Naive B cell (primary cell): ENCODE results near the gene PCBP3. TPM values are rescaled to one million over a fixed set of nuclear protein-coding genes. Genes with fewer than 3 reads are reported as not detected.
"Not testable (repeated sequence)": the region's sequence is repeated elsewhere in the genome, so short reads cannot be mapped to it uniquely, and the experiment has no call there.

Experiments used
- ATAC-seq, 2 donors: fragments of 150-1000 bp; cut with Tn5 transposase; 2 replicates each; pipeline ENCODE4 v1.10.0; 2021; ENCODE audit warnings: low read depth in 2 of 2, mild to moderate bottlenecking in 2 of 2, moderate library complexity in 2 of 2
- DNase-seq: peaks from one replicate; pipeline ENCODE4 v3.0.0; 2022
- H3K27ac Mint-ChIP-seq, 6 donors: one replicate each; pipeline ENCODE4 v1.8.0; 2020 to 2022; ENCODE audit warnings: mild to moderate bottlenecking in 6 of 6, mixed read lengths in 6 of 6, moderate library complexity in 5 of 6, inconsistent platforms in 2 of 6
- H3K27me3 Mint-ChIP-seq, 3 donors: one replicate each; pipeline ENCODE4 v1.8.0; 2021 to 2022; ENCODE audit warnings: mixed read lengths in 3 of 3, mild to moderate bottlenecking in 1 of 3
- H3K36me3 Mint-ChIP-seq, 2 donors: one replicate each; pipeline ENCODE4 v1.8.0; 2020 to 2022; ENCODE audit warnings: mixed read lengths in 2 of 2, inconsistent platforms in 1 of 2, mild to moderate bottlenecking in 1 of 2
- H3K4me1 Mint-ChIP-seq, 3 donors: one replicate each; pipeline ENCODE4 v1.8.0; 2020 to 2022; ENCODE audit warnings: mixed read lengths in 3 of 3, inconsistent platforms in 1 of 3, mild to moderate bottlenecking in 1 of 3, moderate library complexity in 1 of 3
- H3K4me3 Mint-ChIP-seq, 8 donors: one replicate each; pipeline ENCODE4 v1.8.0; 2020 to 2022; ENCODE audit warnings: mild to moderate bottlenecking in 8 of 8, mixed read lengths in 8 of 8, moderate library complexity in 8 of 8, inconsistent platforms in 2 of 8
- H3K9me3 Mint-ChIP-seq, 7 donors: one replicate each; pipeline ENCODE4 v1.8.0; 2020 to 2022; ENCODE audit warnings: mixed read lengths in 7 of 7, mild to moderate bottlenecking in 5 of 7, inconsistent platforms in 2 of 7, moderate library complexity in 1 of 7
- polyA plus RNA-seq, 6 donors: library from polyadenylated mRNA; unstranded; fragments of 300-500 nt; fragmentation: Illumina TruSeq; gene quantifications; one replicate each; pipeline ENCODE4 v1.2.3, GENCODE V29; 2021; ENCODE audit warnings: low read depth in 6 of 6

PCBP3 gene
- polyA plus RNA-seq, 6 donors from 2014 or later, result 0.60 to 1.5 (median 0.93) TPM; not detected in 2

- H3K4me3 Mint-ChIP-seq, result no peak overlapping the region
- DNase-seq (no peak), ATAC-seq (no peak)
- no peak overlapping the region for H3K27ac Mint-ChIP-seq
- no peaks in the 10 kb centered on the region for H3K36me3 Mint-ChIP-seq
- peaks cover 0 to 5% (median 0%) of the 10 kb centered on the region in 3 donors for H3K4me1 Mint-ChIP-seq
- no peaks in the 10 kb centered on the region for H3K9me3 Mint-ChIP-seq
- H3K27me3 Mint-ChIP-seq, result peaks cover 12 to 30% (median 16%) of the 10 kb centered on the region in 3 donors
Measured at GRCh38 chr21:45876381-45877170, 233.1 kb downstream of the PCBP3 start.

- Mint-ChIP-seq H3K27ac (no peak overlapping the region), H3K9me3 (no peaks in the 10 kb centered on the region), H3K4me1 (peaks cover 0 to 5% (median 0%) of the 10 kb centered on the region in 3 donors), H3K36me3 (no peaks in the 10 kb centered on the region), H3K4me3 (no peak overlapping the region), H3K27me3 (peaks cover 12 to 33% (median 16%) of the 10 kb centered on the region in 3 donors)
- ATAC-seq (no peak), DNase-seq (no peak)
Measured at GRCh38 chr21:45877171-45877438, 233.6 kb downstream of the PCBP3 start.

GRCh38 chr21:45877821-45878469, 234.4 kb downstream of the PCBP3 start:
- ATAC-seq (no peak), DNase-seq (no peak)
- Mint-ChIP-seq H3K4me3 (no peak overlapping the region), H3K9me3 (no peaks in the 10 kb centered on the region), H3K27ac (no peak overlapping the region), H3K4me1 (peaks cover 0 to 4% (median 0%) of the 10 kb centered on the region in 3 donors), H3K27me3 (peaks cover 12 to 38% (median 23%) of the 10 kb centered on the region in 3 donors), H3K36me3 (no peaks in the 10 kb centered on the region)

- Mint-ChIP-seq H3K27ac (peak overlapping the region in 1 of 6 donors; percentile 65), H3K27me3 (peaks cover 7 to 41% (median 29%) of the 10 kb centered on the region in 3 donors), H3K4me1 (peaks cover under 1 to 7% (median under 1%) of the 10 kb centered on the region in 3 donors), H3K9me3 (no peaks in the 10 kb centered on the region), H3K36me3 (peaks cover 0 to 2% of the 10 kb centered on the region in 2 donors), H3K4me3 (no peak overlapping the region)
- ATAC-seq (peak; percentile 56 to 59), DNase-seq (peak; percentile 25)
Measured at GRCh38 chr21:45880097-45881068, 236.9 kb downstream of the PCBP3 start.

GRCh38 chr21:45882645-45883044, 239.1 kb downstream of the PCBP3 start:
- H3K9me3 Mint-ChIP-seq, result peaks cover 0 to 3% (median 0%) of the 10 kb centered on the region in 7 donors
- peaks cover 7 to 36% (median 29%) of the 10 kb centered on the region in 3 donors for H3K27me3 Mint-ChIP-seq
- DNase-seq, result no peak
- H3K36me3 Mint-ChIP-seq, result peaks cover 0 to 7% of the 10 kb centered on the region in 2 donors
- ATAC-seq, result no peak
- no peak overlapping the region for H3K27ac Mint-ChIP-seq
- H3K4me3 Mint-ChIP-seq, result no peak overlapping the region
- peaks cover 8 to 29% (median 11%) of the 10 kb centered on the region in 3 donors for H3K4me1 Mint-ChIP-seq

GRCh38 chr21:45883090-45883489, 239.6 kb downstream of the PCBP3 start:
- peaks cover 7 to 36% (median 29%) of the 10 kb centered on the region in 3 donors for H3K27me3 Mint-ChIP-seq
- H3K36me3 Mint-ChIP-seq, result peaks cover 0 to 7% of the 10 kb centered on the region in 2 donors
- peaks cover 8 to 30% (median 11%) of the 10 kb centered on the region in 3 donors for H3K4me1 Mint-ChIP-seq
- peaks cover 0 to 3% (median 0%) of the 10 kb centered on the region in 7 donors for H3K9me3 Mint-ChIP-seq
- no peak for DNase-seq
- no peak overlapping the region for H3K4me3 Mint-ChIP-seq
- no peak for ATAC-seq
- H3K27ac Mint-ChIP-seq, result no peak overlapping the region

- H3K4me3 Mint-ChIP-seq, result peak overlapping the region in 5 of 8 donors; percentile 6 to 79 (median 30)
- DNase-seq (no peak), ATAC-seq (no peak)
- H3K36me3 Mint-ChIP-seq, result peaks cover 0 to 7% of the 10 kb centered on the region in 2 donors
- H3K4me1 Mint-ChIP-seq, result peaks cover 8 to 33% (median 11%) of the 10 kb centered on the region in 3 donors
- H3K27ac Mint-ChIP-seq, result peak overlapping the region in 4 of 6 donors; percentile 33 to 77 (median 43)
- peaks cover 0 to 3% (median 0%) of the 10 kb centered on the region in 7 donors for H3K9me3 Mint-ChIP-seq
- H3K27me3 Mint-ChIP-seq, result peaks cover under 1 to 32% (median 21%) of the 10 kb centered on the region in 3 donors
Measured at GRCh38 chr21:45885597-45885929, 242.0 kb downstream of the PCBP3 start.

GRCh38 chr21:45885930-45886601, 242.5 kb downstream of the PCBP3 start:
- Mint-ChIP-seq H3K4me1 (peaks cover 8 to 37% (median 11%) of the 10 kb centered on the region in 3 donors), H3K27ac (peak overlapping the region in 4 of 6 donors; percentile 33 to 77 (median 43)), H3K4me3 (peak overlapping the region in 7 of 8 donors; percentile 18 to 79 (median 48)), H3K27me3 (peaks cover 0 to 28% (median 21%) of the 10 kb centered on the region in 3 donors)
- H3K36me3 Mint-ChIP-seq, DNase-seq, H3K9me3 Mint-ChIP-seq: not testable (repeated sequence)
- ATAC-seq, result peak; percentile 50 to 73

GRCh38 chr21:45886610-45887026, 243.1 kb downstream of the PCBP3 start:
- H3K4me1 Mint-ChIP-seq, result peaks cover 9 to 37% (median 11%) of the 10 kb centered on the region in 3 donors

GRCh38 chr21:45887120-45887611, 243.6 kb downstream of the PCBP3 start:
- Mint-ChIP-seq H3K36me3 (peaks cover 0 to 7% of the 10 kb centered on the region in 2 donors), H3K27ac (peak overlapping the region in 1 of 6 donors; percentile 20), H3K4me1 (peaks cover 15 to 43% (median 16%) of the 10 kb centered on the region in 3 donors), H3K9me3 (peaks cover 0 to 3% (median 0%) of the 10 kb centered on the region in 7 donors), H3K27me3 (peaks cover 0 to 28% (median 28%) of the 10 kb centered on the region in 3 donors), H3K4me3 (no peak overlapping the region)
- no peak for DNase-seq
- no peak for ATAC-seq

More at GRCh38 chr21:45886610-45887026, 243.1 kb downstream of the PCBP3 start:
- ATAC-seq, result no peak
- Mint-ChIP-seq H3K36me3 (peaks cover 0 to 7% of the 10 kb centered on the region in 2 donors), H3K27me3 (peaks cover 0 to 28% (median 26%) of the 10 kb centered on the region in 3 donors), H3K4me3 (no peak overlapping the region), H3K27ac (peak overlapping the region in 1 of 6 donors; percentile 77), H3K9me3 (peaks cover 0 to 3% (median 0%) of the 10 kb centered on the region in 7 donors)
- DNase-seq, result no peak

- peaks cover 16 to 47% (median 20%) of the 10 kb centered on the region in 3 donors for H3K4me1 Mint-ChIP-seq
- DNase-seq (no peak), ATAC-seq (no peak)
- H3K27ac Mint-ChIP-seq, result peak overlapping the region in 1 of 6 donors; percentile 42
- peaks cover 0 to 3% (median 0%) of the 10 kb centered on the region in 7 donors for H3K9me3 Mint-ChIP-seq
- peaks cover 0 to 7% of the 10 kb centered on the region in 2 donors for H3K36me3 Mint-ChIP-seq
- H3K27me3 Mint-ChIP-seq, result peaks cover 0 to 24% (median 23%) of the 10 kb centered on the region in 3 donors
- H3K4me3 Mint-ChIP-seq, result peak overlapping the region in 1 of 8 donors; percentile 25
Measured at GRCh38 chr21:45887788-45888187, 244.3 kb downstream of the PCBP3 start.

- H3K27me3 Mint-ChIP-seq, result peaks cover 0 to 24% (median 18%) of the 10 kb centered on the region in 3 donors
- peaks cover 0 to 7% of the 10 kb centered on the region in 2 donors for H3K36me3 Mint-ChIP-seq
- H3K4me1 Mint-ChIP-seq, result peaks cover 16 to 53% (median 23%) of the 10 kb centered on the region in 3 donors
- DNase-seq (no peak), ATAC-seq (no peak)
- H3K9me3 Mint-ChIP-seq, result peaks cover 0 to 3% (median 0%) of the 10 kb centered on the region in 7 donors
- H3K27ac Mint-ChIP-seq, result no peak overlapping the region
- no peak overlapping the region for H3K4me3 Mint-ChIP-seq
Measured at GRCh38 chr21:45888386-45889009, 245.0 kb downstream of the PCBP3 start.
